ENCODE measurements around the gene IKZF5.

DNA sequence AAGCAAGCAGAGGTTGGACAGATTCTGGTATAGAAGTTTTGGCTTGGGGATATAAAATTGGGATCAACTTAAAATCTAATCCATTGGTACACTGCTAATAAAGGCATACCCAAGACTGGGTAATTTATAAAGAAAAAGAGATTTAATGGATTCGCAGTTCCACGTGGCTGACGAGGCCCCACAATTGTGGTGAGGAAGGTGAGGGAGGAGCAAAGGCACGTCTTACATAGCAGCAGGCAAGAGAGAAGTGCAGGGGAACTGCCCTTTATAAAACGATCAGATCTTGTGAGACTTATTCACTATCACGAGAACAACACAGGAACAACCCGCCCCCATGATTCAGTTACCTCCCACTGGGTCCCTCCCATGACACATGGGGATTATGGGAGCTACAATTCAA is 9.9 kb upstream of the IKZF5 start:
- TF ChIP-seq ZNF670 (tag by site-specific recombination; IDR thresholded peaks at IDR 0.05; ENCODE audit: low read depth) (no peak), ZSCAN30 (tag by site-specific recombination; IDR thresholded peaks at IDR 0.05) (no peak), ZNF830 (tag by site-specific recombination; IDR thresholded peaks at IDR 0.05; ENCODE audit: low read depth) (no peak)
- TF ChIP-seq, protein P1, sequence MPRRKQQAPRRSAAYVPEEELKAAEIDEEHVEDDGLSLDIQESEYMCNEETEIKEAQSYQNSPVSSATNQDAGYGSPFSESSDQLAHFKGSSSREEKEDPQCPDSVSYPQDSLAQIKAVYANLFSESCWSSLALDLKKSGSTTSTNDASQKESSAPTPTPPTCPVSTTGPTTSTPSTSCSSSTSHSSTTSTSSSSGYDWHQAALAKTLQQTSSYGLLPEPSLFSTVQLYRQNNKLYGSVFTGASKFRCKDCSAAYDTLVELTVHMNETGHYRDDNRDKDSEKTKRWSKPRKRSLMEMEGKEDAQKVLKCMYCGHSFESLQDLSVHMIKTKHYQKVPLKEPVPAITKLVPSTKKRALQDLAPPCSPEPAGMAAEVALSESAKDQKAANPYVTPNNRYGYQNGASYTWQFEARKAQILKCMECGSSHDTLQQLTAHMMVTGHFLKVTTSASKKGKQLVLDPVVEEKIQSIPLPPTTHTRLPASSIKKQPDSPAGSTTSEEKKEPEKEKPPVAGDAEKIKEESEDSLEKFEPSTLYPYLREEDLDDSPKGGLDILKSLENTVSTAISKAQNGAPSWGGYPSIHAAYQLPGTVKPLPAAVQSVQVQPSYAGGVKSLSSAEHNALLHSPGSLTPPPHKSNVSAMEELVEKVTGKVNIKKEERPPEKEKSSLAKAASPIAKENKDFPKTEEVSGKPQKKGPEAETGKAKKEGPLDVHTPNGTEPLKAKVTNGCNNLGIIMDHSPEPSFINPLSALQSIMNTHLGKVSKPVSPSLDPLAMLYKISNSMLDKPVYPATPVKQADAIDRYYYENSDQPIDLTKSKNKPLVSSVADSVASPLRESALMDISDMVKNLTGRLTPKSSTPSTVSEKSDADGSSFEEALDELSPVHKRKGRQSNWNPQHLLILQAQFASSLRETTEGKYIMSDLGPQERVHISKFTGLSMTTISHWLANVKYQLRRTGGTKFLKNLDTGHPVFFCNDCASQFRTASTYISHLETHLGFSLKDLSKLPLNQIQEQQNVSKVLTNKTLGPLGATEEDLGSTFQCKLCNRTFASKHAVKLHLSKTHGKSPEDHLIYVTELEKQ (tag by site-specific recombination; IDR thresholded peaks at IDR 0.05; ENCODE audit: borderline replicate concordance) = no peak

Data from HEK293 (cell line).